Adrenal gland (tissue), 5 donors: ENCODE results near the gene BCAP29.

Experiments
- POLR2A ChIP-seq, 2 donors: fragments of 450-650 bp; IDR thresholded peaks; one replicate each; pipeline ENCODE4 v1.6.1; 2017; ENCODE audit warnings: antibody characterized with exemption in 2 of 2, mild to moderate bottlenecking in 2 of 2, moderate library complexity in 1 of 2
- TF ChIP-seq, protein P1 (sequence below), 6 experiments: fragments of 450-650 bp in 4 of 6; fragments of 200-600 bp in 2 of 6; sonication (generic) in 1 of 6; IDR thresholded peaks; 1 replicate in 5 of 6; 2 replicates in 1 of 6; pipeline versions ENCODE4 v1.5.1 to v1.8.0; 2016 to 2021; ENCODE audit warnings: antibody characterized with exemption in 6 of 6, mild to moderate bottlenecking in 2 of 6, moderate library complexity in 1 of 6
- donor health status: DM: no; HTN: no; CAD: no.

DNA sequence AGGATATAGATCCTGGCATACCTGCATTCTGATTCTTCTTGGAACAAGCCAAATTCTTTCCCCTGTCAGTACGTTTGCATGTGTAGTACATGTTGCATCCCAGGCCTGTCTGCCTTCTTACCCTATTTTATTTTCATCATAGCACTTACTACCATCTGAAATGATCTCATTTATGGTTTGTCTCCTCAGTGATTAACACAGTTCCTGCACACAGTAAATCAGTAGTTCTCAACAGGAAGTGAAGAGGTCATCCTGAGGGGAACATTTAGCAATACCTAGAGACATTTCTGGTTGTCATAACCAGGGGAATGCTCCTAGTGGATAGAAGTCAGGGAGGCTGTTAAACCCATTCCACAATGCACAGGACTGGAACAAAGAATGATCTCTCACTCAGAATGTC lies 42.4 kb downstream of the BCAP29 start:
- TF ChIP-seq, protein P1, sequence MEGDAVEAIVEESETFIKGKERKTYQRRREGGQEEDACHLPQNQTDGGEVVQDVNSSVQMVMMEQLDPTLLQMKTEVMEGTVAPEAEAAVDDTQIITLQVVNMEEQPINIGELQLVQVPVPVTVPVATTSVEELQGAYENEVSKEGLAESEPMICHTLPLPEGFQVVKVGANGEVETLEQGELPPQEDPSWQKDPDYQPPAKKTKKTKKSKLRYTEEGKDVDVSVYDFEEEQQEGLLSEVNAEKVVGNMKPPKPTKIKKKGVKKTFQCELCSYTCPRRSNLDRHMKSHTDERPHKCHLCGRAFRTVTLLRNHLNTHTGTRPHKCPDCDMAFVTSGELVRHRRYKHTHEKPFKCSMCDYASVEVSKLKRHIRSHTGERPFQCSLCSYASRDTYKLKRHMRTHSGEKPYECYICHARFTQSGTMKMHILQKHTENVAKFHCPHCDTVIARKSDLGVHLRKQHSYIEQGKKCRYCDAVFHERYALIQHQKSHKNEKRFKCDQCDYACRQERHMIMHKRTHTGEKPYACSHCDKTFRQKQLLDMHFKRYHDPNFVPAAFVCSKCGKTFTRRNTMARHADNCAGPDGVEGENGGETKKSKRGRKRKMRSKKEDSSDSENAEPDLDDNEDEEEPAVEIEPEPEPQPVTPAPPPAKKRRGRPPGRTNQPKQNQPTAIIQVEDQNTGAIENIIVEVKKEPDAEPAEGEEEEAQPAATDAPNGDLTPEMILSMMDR (IDR thresholded peaks at IDR 0.05), result no peak
- TF ChIP-seq POLR2A (IDR thresholded peaks at IDR 0.05), result no peak
